ENCODE measurements around the gene MDFIC. TPM values are rescaled to one million over a fixed set of nuclear protein-coding genes. Genes with fewer than 3 reads are reported as not detected.

The MDFIC gene
- total and polyA plus RNA-seq, 2 of the 4 experiments (the other 2 are of a cell fraction): 16.9 to 35.0 TPM

GRCh38 chr7:115024276-115024675 is 102.4 kb downstream of the MDFIC start:
- Histone ChIP-seq H2BK5ac (ENCODE audit: low read depth, low read length, poor library complexity, severe bottlenecking) (no peak overlapping the region), H3K56ac (ENCODE audit: extremely low read depth, insufficient read depth, low read length) (no peak overlapping the region), H2BK15ac (ENCODE audit: low read depth, low read length) (no peak overlapping the region), H3K4ac (ENCODE audit: low read depth, low read length) (no peak overlapping the region), H3K4me2 (ENCODE audit: low read depth, low read length) (no peak overlapping the region), H3K23ac (ENCODE audit: low read depth, low read length) (no peak overlapping the region), H4K5ac (ENCODE audit: low read depth, low read length) (no peak overlapping the region), H2AK5ac (ENCODE audit: low read depth, low read length) (no peak overlapping the region), H2BK20ac (ENCODE audit: low read depth, low read length) (no peak overlapping the region), H3K9me1 (ENCODE audit: insufficient read depth, low read length) (no peaks in the 10 kb centered on the region), H3K9ac (ENCODE audit: low read depth, low read length) (no peak overlapping the region), H3K4me3 (ENCODE audit: insufficient read depth, low read depth, low read length) (no peak overlapping the region), H3K79me1 (ENCODE audit: low read depth in 1 of 2, low read length in 2 of 2) (no peaks in the 10 kb centered on the region), H4K8ac (ENCODE audit: low read depth in 2 of 2, low read length in 2 of 2) (no peak overlapping the region), H4K20me1 (ENCODE audit: insufficient read depth, low read length) (no peaks in the 10 kb centered on the region), H3K9me3 (ENCODE audit: control insufficient read depth, insufficient read depth, low read length) (no peaks in the 10 kb centered on the region), H3K36me3 (ENCODE audit: control insufficient read depth, insufficient read depth, low read length) (no peaks in the 10 kb centered on the region), H3K14ac (replicated peaks; ENCODE audit: low read depth, low read length) (no peak overlapping the region), H3K4me1 (ENCODE audit: control insufficient read depth, insufficient read depth, low read length) (no peaks in the 10 kb centered on the region), H2AK9ac (replicated peaks; ENCODE audit: low read depth, low read length, poor library complexity) (no peak overlapping the region), H2AFZ (replicated peaks; ENCODE audit: low read length, poor library complexity) (no peak overlapping the region), H3K27me3 (ENCODE audit: control insufficient read depth, insufficient read depth, low read length) (no peaks in the 10 kb centered on the region), H4K91ac (ENCODE audit: insufficient read depth, low read depth, low read length) (no peak overlapping the region), H3K27ac (ENCODE audit: insufficient read depth, low read length) (no peak overlapping the region), H3K18ac (ENCODE audit: low read depth, low read length) (no peak overlapping the region; the same call in 1 of the 2 replicates), H2BK120ac (ENCODE audit: low read depth, low read length) (no peak overlapping the region)
- DNase-seq (no peak), ATAC-seq (ENCODE audit: low read depth) (no peak)
- dilution Hi-C loops (cut with HindIII; ENCODE audit: low sequenced_read_pairs, unreplicated experiment) (no loop called here), intact Hi-C loops (cut with micrococcal nuclease) (no loop called here), in situ Hi-C loops (cut with MboI; ENCODE audit: low sequenced_read_pairs) (no loop called here)
- ChIA-PET POLR2A (ENCODE audit: unreplicated experiment) (no interaction called here), CTCF (no interaction called here)
- TF ChIP-seq, protein P1, sequence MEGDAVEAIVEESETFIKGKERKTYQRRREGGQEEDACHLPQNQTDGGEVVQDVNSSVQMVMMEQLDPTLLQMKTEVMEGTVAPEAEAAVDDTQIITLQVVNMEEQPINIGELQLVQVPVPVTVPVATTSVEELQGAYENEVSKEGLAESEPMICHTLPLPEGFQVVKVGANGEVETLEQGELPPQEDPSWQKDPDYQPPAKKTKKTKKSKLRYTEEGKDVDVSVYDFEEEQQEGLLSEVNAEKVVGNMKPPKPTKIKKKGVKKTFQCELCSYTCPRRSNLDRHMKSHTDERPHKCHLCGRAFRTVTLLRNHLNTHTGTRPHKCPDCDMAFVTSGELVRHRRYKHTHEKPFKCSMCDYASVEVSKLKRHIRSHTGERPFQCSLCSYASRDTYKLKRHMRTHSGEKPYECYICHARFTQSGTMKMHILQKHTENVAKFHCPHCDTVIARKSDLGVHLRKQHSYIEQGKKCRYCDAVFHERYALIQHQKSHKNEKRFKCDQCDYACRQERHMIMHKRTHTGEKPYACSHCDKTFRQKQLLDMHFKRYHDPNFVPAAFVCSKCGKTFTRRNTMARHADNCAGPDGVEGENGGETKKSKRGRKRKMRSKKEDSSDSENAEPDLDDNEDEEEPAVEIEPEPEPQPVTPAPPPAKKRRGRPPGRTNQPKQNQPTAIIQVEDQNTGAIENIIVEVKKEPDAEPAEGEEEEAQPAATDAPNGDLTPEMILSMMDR (conservative IDR thresholded peaks at IDR 0.05; ENCODE audit: low read depth, low read length): no peak
- TF ChIP-seq CEBPB (IDR thresholded peaks at IDR 0.05; ENCODE audit: low read depth, low read length): no peak
- TF ChIP-seq RFX5 (IDR thresholded peaks at IDR 0.05; ENCODE audit: low read depth, low read length): no peak
- no peak for TF ChIP-seq CHD1 (IDR thresholded peaks at IDR 0.05; ENCODE audit: low read depth, low read length)
- no peak for TF ChIP-seq RCOR1 (IDR thresholded peaks at IDR 0.05; ENCODE audit: insufficient replicate concordance, low read length)
- TF ChIP-seq SMC3 (IDR thresholded peaks at IDR 0.05; ENCODE audit: low read depth, low read length): no peak
- TF ChIP-seq POLR2A (IDR thresholded peaks at IDR 0.05; ENCODE audit: low read depth, low read length): no peak
- WGBS, 2 experiments (ENCODE audit: extremely low coverage in 2 of 2, insufficient read length in 1 of 2): 100% methylated on average over 1 of the region's 3 CpGs; no CpG with 5 or more reads in 1 of the 2 experiments
- no TSS peak for BruUV-seq (replicated peaks)

Data from IMR-90 (cell line).